NCI-H1092 treated with DMSO at 0.1 percent for 48 hours (cell line): ENCODE measurements around the gene APOBEC3H.
"Not testable (repeated sequence)": the region's sequence is repeated elsewhere in the genome, so short reads cannot be mapped to it uniquely, and the experiment has no call there.

Experiments
- DNase-seq: peaks from one replicate; lab custom pipeline; 2025; lab: John Stamatoyannopoulos, UW

APOBEC3H gene

GRCh38 chr22:39097098-39098020, at the start of gene APOBEC3H:
TSS of gene APOBEC3H (plus strand) at chr22:39097244. CDS start at chr22:39100279, 3,035 bp downstream.
- no peak for DNase-seq

- not testable (repeated sequence) for DNase-seq
Measured at GRCh38 chr22:39049486-39049885, 47.6 kb upstream of the APOBEC3H start.

GRCh38 chr22:39051844-39052495, 45.1 kb upstream of the APOBEC3H start:
- not testable (repeated sequence) for DNase-seq

- DNase-seq, result no peak
Measured at GRCh38 chr22:39055658-39056057, 41.4 kb upstream of the APOBEC3H start.

GRCh38 chr22:39061290-39061689, 35.8 kb upstream of the APOBEC3H start:
- not testable (repeated sequence) for DNase-seq

- DNase-seq, result not testable (repeated sequence)
Measured at GRCh38 chr22:39061951-39062350, 35.1 kb upstream of the APOBEC3H start.

GRCh38 chr22:39063904-39064303, 33.1 kb upstream of the APOBEC3H start:
- DNase-seq, result not testable (repeated sequence)

GRCh38 chr22:39066442-39067276, 30.4 kb upstream of the APOBEC3H start:
- DNase-seq, result not testable (repeated sequence)

- no peak for DNase-seq
Measured at GRCh38 chr22:39068033-39068785, 28.8 kb upstream of the APOBEC3H start.

- DNase-seq, result no peak
Measured at GRCh38 chr22:39070186-39070585, 26.9 kb upstream of the APOBEC3H start.

GRCh38 chr22:39072581-39072981, 24.5 kb upstream of the APOBEC3H start:
- not testable (repeated sequence) for DNase-seq

GRCh38 chr22:39073981-39074380, 23.1 kb upstream of the APOBEC3H start:
- DNase-seq, result no peak

GRCh38 chr22:39076155-39077025, 20.7 kb upstream of the APOBEC3H start:
- not testable (repeated sequence) for DNase-seq

GRCh38 chr22:39077026-39077840, 19.8 kb upstream of the APOBEC3H start, which contains the start of gene APOBEC3G:
TSS of gene APOBEC3G (plus strand) at chr22:39077275. CDS start at chr22:39077362, 87 bp downstream.
- DNase-seq, result not testable (repeated sequence)

- not testable (repeated sequence) for DNase-seq
Measured at GRCh38 chr22:39077912-39078311, 19.1 kb upstream of the APOBEC3H start.

GRCh38 chr22:39078329-39078728, 18.7 kb upstream of the APOBEC3H start:
- no peak for DNase-seq

GRCh38 chr22:39079054-39079637, 17.9 kb upstream of the APOBEC3H start:
- DNase-seq, result not testable (repeated sequence)

GRCh38 chr22:39080052-39080762, 16.8 kb upstream of the APOBEC3H start:
- DNase-seq, result no peak
